Common myeloid progenitor, CD34-positive (primary cell): ENCODE measurements around the gene PUM1.

Source experiments
- CTCF ChIA-PET: fragments of 350-600 bp; sonication (Branson Sonifier 250); formaldehyde crosslinking; loops from one replicate; lab custom pipeline; 2021; ENCODE audit warnings: antibody characterized with exemption; lab: Charles Lee
- POLR2A ChIA-PET: fragments of 350-600 bp; sonication (Branson Sonifier 250); formaldehyde crosslinking; loops from one replicate; lab custom pipeline; 2021; ENCODE audit warnings: antibody characterized with exemption; lab: Charles Lee
- DNase-seq, 3 donors: peaks; one replicate each; pipeline versions ENCODE4 v3.0.0 to v3.0.0-alpha.2; 2013
- H3K27ac ChIP-seq, 2 experiments: 1 replicate in 1 of 2; 2 replicates in 1 of 2; pipeline ENCODE4 v1.7.0; 2013; ENCODE audit warnings: inconsistent platforms in 2 of 2, low read length in 2 of 2, mild to moderate bottlenecking in 2 of 2, low read depth in 1 of 2, moderate library complexity in 1 of 2; ENCODE audit not compliant: severe bottlenecking in 2 of 2, insufficient read depth in 1 of 2, poor library complexity in 1 of 2
- H3K27me3 ChIP-seq, 5 experiments: replicated peaks in 2 of 5; 1 replicate in 3 of 5; 2 replicates in 2 of 5; pipeline versions ENCODE4 v1.6.1 to v1.7.0; 2013; ENCODE audit warnings: low read length in 4 of 5, mild to moderate bottlenecking in 2 of 5, moderate library complexity in 2 of 5, inconsistent platforms in 1 of 5; ENCODE audit not compliant: insufficient read depth in 5 of 5, control insufficient read depth in 4 of 5
- H3K36me3 ChIP-seq, 4 experiments: 1 replicate in 2 of 4; 2 replicates in 2 of 4; pipeline versions ENCODE4 v1.6.1 to v1.7.0; 2013; ENCODE audit warnings: low read length in 3 of 4, control low read depth in 1 of 4, mild to moderate bottlenecking in 1 of 4; ENCODE audit not compliant: control insufficient read depth in 4 of 4, insufficient read depth in 4 of 4
- H3K4me1 ChIP-seq, 4 experiments: 1 replicate in 3 of 4; 2 replicates in 1 of 4; pipeline versions ENCODE4 v1.6.1 to v1.7.1; 2013; ENCODE audit warnings: low read length in 3 of 4, mild to moderate bottlenecking in 3 of 4, control low read depth in 1 of 4, inconsistent platforms in 1 of 4, moderate library complexity in 1 of 4; ENCODE audit not compliant: control insufficient read depth in 4 of 4, insufficient read depth in 4 of 4; ENCODE audit errors: control extremely low read depth in 1 of 4
- H3K4me3 ChIP-seq, 7 experiments: 1 replicate in 4 of 7; 2 replicates in 3 of 7; pipeline versions ENCODE4 v1.5.1 to v1.7.0; 2013; ENCODE audit warnings: mild to moderate bottlenecking in 7 of 7, low read length in 6 of 7, moderate library complexity in 6 of 7, inconsistent platforms in 2 of 7, low read depth in 2 of 7, control low read depth in 1 of 7; ENCODE audit not compliant: insufficient read depth in 4 of 7, control insufficient read depth in 1 of 7; ENCODE audit errors: extremely low read depth in 1 of 7
- H3K9me3 ChIP-seq, 5 experiments: 1 replicate in 4 of 5; 2 replicates in 1 of 5; pipeline versions ENCODE4 v1.6.1 to v1.7.1; 2013; ENCODE audit warnings: low read length in 4 of 5, mild to moderate bottlenecking in 2 of 5, inconsistent platforms in 1 of 5, low read depth in 1 of 5, moderate library complexity in 1 of 5; ENCODE audit not compliant: control insufficient read depth in 4 of 5, insufficient read depth in 2 of 5; ENCODE audit errors: control extremely low read depth in 1 of 5
- WGBS: methylation state at CpG from one replicate; pipeline ENCODE4 v1.1.5; 2013; ENCODE audit not compliant: insufficient coverage; 5-methylcytosine and 5-hydroxymethylcytosine counted together

The PUM1 gene

DNA sequence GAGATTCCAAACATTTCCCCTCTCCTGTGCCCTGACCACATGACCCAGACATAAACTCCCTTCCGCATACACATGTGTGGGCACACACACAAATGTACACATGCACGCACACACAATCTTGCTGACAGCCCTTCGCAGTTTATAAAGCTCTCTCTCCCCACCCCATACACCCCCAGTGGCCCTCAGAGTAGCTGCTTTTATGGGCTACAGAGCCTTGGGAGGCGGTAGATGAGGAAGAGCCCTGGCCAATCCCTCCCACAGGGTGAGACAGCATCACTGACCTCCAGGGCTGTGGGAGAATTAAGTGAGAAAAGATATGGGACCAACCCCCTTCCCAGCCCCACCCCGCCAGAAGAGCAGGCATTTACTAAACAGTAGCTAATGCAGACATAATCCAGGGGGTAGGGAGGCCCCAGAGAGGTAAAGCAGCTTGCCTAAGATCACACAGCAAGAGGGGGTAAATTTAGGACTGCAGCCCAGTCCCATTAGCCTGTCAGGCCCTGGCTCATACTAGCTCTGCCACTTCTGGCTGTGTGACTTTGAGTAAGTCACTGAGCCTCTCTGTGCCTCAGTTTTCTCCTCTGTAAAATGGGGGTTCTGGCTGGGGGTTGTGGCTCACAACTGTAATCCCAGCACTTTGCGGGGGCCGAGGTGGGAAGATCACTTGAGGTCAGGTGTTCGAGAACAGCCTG, 162.0 kb downstream of the PUM1 start:
- no peak overlapping the region for H3K4me3 ChIP-seq
- no peak overlapping the region for H3K27ac ChIP-seq
- no peaks in the 10 kb centered on the region for H3K36me3 ChIP-seq
- H3K9me3 ChIP-seq, result no peaks in the 10 kb centered on the region
- H3K4me1 ChIP-seq, result peaks cover 0 to 5% (median under 1%) of the 10 kb centered on the region in 4 experiments
- DNase-seq, result peak in 1 of 3 donors; percentile 40
- ChIA-PET CTCF (interaction anchor here (0.9 to 3.0 kb wide), 5 partner anchors 8 to 178 kb away, joined by 3 to 11 read pairs (median 3); no protein-coding TSS in a partner anchor), POLR2A (no interaction called here)
- WGBS, result 81% methylated on average over 4 of the region's 8 CpGs
- peaks cover 0 to 82% (median 30%) of the 10 kb centered on the region in 5 experiments for H3K27me3 ChIP-seq

DNA sequence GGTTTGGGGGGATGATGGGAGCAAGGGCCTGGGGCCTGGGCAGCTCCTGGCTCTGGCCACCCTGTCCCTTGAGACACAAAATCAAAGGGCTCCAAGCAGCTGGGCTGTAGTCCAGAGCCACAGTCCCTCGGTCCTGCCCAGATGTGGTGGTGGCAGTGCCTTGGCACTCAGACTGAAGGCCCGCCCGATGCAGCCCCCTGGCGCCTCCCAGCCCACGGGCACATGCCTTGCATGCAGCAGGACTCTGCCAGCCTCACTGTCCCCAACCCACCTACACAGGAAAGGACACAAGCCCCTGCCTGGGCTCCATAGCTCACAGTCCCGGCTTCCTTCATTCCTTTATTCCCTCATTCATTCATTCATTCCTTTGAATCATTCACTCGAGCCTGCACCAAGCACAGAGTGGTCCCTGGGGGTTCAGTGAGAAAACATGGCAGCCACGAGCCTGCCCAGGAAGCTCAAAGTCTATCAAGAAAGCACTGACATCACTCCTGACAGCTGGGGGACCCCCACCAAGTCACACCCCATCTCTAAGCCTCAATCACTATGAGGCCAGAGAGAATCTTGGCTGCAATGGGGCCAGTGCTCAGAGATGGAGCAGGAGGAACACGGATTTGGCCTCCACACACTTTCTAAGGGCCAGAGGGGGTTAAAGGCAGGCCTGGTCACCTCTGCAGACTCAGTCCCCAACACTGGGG, 162.8 kb downstream of the PUM1 start:
- POLR2A ChIA-PET, result no interaction called here
- CTCF ChIA-PET, result interaction anchor here (0.9 to 3.0 kb wide), 2 partner anchors 9 to 101 kb away, joined by 3 to 11 read pairs; no protein-coding TSS in a partner anchor

GRCh38 chr1:30901798-30902581, 163.5 kb downstream of the PUM1 start:
- Histone ChIP-seq H3K36me3 (no peaks in the 10 kb centered on the region), H3K27me3 (peaks cover 0 to 86% (median 28%) of the 10 kb centered on the region in 5 experiments), H3K27ac (no peak overlapping the region), H3K4me3 (no peak overlapping the region), H3K9me3 (no peaks in the 10 kb centered on the region), H3K4me1 (no peaks in the 10 kb centered on the region)
- ChIA-PET POLR2A (no interaction called here), CTCF (interaction anchor here (0.9 to 3.0 kb wide), 2 partner anchors 10 to 100 kb away, joined by 3 to 11 read pairs; no protein-coding TSS in a partner anchor)
- DNase-seq, result no peak
- 59% methylated on average over 7 of the region's 11 CpGs for WGBS

More for the DNA sequence above, 162.8 kb downstream of the PUM1 start:
- H3K4me3 ChIP-seq, result no peak overlapping the region
- peaks cover 0 to 2% (median 0%) of the 10 kb centered on the region in 4 experiments for H3K4me1 ChIP-seq
- WGBS, result 76% methylated on average over 9 of the region's 9 CpGs
- no peak overlapping the region for H3K27ac ChIP-seq
- DNase-seq, result no peak
- peaks cover 0 to 86% (median 34%) of the 10 kb centered on the region in 5 experiments for H3K27me3 ChIP-seq
- no peaks in the 10 kb centered on the region for H3K9me3 ChIP-seq
- H3K36me3 ChIP-seq, result no peaks in the 10 kb centered on the region

GRCh38 chr1:30900931-30901560, 164.5 kb downstream of the PUM1 start:
- CTCF ChIA-PET, result interaction anchor here (3.0 kb wide), 1 partner anchor 11 kb away, joined by 11 read pairs; no protein-coding TSS in a partner anchor

DNA sequence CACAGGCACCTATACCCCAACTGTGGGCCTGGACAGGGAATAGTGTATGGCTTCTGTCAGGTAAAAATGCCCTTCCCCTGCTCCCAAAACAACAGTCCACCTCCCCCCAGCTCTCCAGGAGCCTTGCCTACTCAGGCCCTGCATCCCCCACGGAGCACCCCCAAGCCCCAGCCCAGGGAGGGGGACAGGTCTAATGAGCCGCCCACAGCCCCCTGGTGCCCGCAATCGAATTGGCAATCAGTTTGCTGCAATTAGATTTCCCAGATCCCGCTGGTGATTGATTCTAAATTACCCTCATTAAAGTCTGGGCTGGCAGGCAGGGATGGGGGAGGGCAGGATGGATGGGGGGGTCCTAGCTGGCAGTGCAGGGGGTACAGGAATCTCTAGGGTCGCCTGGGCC, 165.0 kb downstream of the PUM1 start:
- Histone ChIP-seq H3K36me3 (no peaks in the 10 kb centered on the region), H3K27me3 (peaks cover 0 to 85% (median 19%) of the 10 kb centered on the region in 5 experiments), H3K4me1 (no peaks in the 10 kb centered on the region), H3K9me3 (no peaks in the 10 kb centered on the region), H3K27ac (no peak overlapping the region), H3K4me3 (no peak overlapping the region)
- ChIA-PET POLR2A (no interaction called here), CTCF (interaction anchor here (1.5 to 3.0 kb wide), 2 partner anchors 11 to 99 kb away, joined by 4 to 11 read pairs; no protein-coding TSS in a partner anchor)
- DNase-seq, result no peak
- WGBS, result 81% methylated on average over 5 of the region's 6 CpGs

More at GRCh38 chr1:30900931-30901560, 164.5 kb downstream of the PUM1 start:
- H3K27me3 ChIP-seq, result peaks cover 0 to 86% (median 23%) of the 10 kb centered on the region in 5 experiments
- WGBS, result 88% methylated on average over 2 of the region's 3 CpGs
- no peak for DNase-seq
- POLR2A ChIA-PET, result no interaction called here
- no peak overlapping the region for H3K4me3 ChIP-seq
- no peaks in the 10 kb centered on the region for H3K4me1 ChIP-seq
- no peaks in the 10 kb centered on the region for H3K36me3 ChIP-seq
- no peaks in the 10 kb centered on the region for H3K9me3 ChIP-seq
- no peak overlapping the region for H3K27ac ChIP-seq

DNA sequence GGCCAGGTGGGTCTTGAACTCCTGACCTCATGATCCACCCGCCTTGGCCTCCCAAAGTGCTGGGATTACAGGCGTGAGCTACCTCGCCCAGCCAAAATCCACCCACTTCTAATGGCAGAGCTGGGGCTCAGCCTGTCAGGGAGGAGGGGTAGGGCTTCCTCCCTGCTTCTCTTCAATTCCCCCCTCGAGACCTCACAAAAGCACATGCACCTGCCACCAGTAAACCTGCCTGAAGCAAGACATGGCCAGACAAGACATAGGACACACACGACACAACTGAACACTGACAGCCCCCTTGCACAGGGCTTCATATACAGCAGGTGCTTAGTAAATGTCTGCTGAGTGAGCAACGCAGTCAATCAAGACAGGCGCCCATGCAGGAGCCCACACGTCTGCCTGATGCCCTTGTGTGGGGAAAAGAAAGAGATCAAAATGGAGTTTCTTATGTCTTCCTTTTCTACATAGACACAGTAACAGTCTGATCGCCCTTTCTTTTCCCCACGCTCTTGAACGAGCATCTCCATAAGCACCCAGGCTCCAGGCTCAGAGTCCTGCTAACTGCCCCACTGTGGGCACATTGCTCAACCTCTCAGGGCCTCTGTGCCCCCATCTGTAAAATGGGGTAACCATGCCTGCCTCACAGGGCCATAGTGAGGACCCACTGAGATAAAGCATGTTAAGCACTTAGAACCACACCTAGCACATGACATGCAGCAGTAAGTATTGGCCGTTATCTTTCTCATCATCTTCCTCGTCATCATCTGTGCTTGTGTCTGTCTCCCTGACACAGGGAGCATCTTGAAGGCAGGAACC, 165.7 kb downstream of the PUM1 start:
- no peaks in the 10 kb centered on the region for H3K36me3 ChIP-seq
- 96% methylated on average over 11 of the region's 13 CpGs for WGBS
- no peak for DNase-seq
- H3K4me3 ChIP-seq, result no peak overlapping the region
- H3K27ac ChIP-seq, result no peak overlapping the region
- no peaks in the 10 kb centered on the region for H3K4me1 ChIP-seq
- CTCF ChIA-PET, result interaction anchor here (0.6 to 1.5 kb wide), 2 partner anchors 98 to 138 kb away, joined by 3 to 4 read pairs; no protein-coding TSS in a partner anchor
- POLR2A ChIA-PET, result no interaction called here
- no peaks in the 10 kb centered on the region for H3K9me3 ChIP-seq
- H3K27me3 ChIP-seq, result peaks cover 0 to 87% (median 25%) of the 10 kb centered on the region in 5 experiments
